ENCODE measurements around the gene SLC25A11.

SLC25A11 gene

GRCh38 chr17:4938688-4939545 lies 929 bp downstream of the SLC25A11 start:
- peak in 1 of 2 donors; percentile 30 for DNase-seq (ENCODE audit: low read depth in 2 of 2)
- peak overlapping the region; percentile 87 to 97 for H3K4me3 ChIP-seq (replicated peaks in 1 of 2; ENCODE audit: low read depth in 2 of 2, low read length in 2 of 2)
- no peak for TF ChIP-seq CTCF (IDR thresholded peaks at IDR 0.05; ENCODE audit: low read depth, low read length)

- H3K4me3 ChIP-seq (replicated peaks in 1 of 2; ENCODE audit: low read depth in 2 of 2, low read length in 2 of 2) = no peak overlapping the region
- no peak for DNase-seq (ENCODE audit: low read depth in 2 of 2)
- TF ChIP-seq CTCF (IDR thresholded peaks at IDR 0.05; ENCODE audit: low read depth, low read length) = no peak
Measured at GRCh38 chr17:4938069-4938491, 1.8 kb downstream of the SLC25A11 start.

- no peak overlapping the region for H3K4me3 ChIP-seq (replicated peaks in 1 of 2; ENCODE audit: low read depth in 2 of 2, low read length in 2 of 2)
- no peak for TF ChIP-seq CTCF (IDR thresholded peaks at IDR 0.05; ENCODE audit: low read depth, low read length)
- no peak for DNase-seq (ENCODE audit: low read depth in 2 of 2)
Measured at GRCh38 chr17:4937553-4937952, 2.3 kb downstream of the SLC25A11 start.

- no peak for DNase-seq (ENCODE audit: low read depth in 2 of 2)
- no peak for TF ChIP-seq CTCF (IDR thresholded peaks at IDR 0.05; ENCODE audit: low read depth, low read length)
- H3K4me3 ChIP-seq (replicated peaks in 1 of 2; ENCODE audit: low read depth in 2 of 2, low read length in 2 of 2) = no peak overlapping the region
Measured at GRCh38 chr17:4936436-4936835, 3.4 kb downstream of the SLC25A11 start.

GRCh38 chr17:4935650-4936049 lies 4.2 kb downstream of the SLC25A11 start:
- no peak for TF ChIP-seq CTCF (IDR thresholded peaks at IDR 0.05; ENCODE audit: low read depth, low read length)
- H3K4me3 ChIP-seq (replicated peaks in 1 of 2; ENCODE audit: low read depth in 2 of 2, low read length in 2 of 2) = no peak overlapping the region
- no peak for DNase-seq (ENCODE audit: low read depth in 2 of 2)

- DNase-seq (ENCODE audit: low read depth in 2 of 2) = peak; percentile 41 to 45
- H3K4me3 ChIP-seq (replicated peaks in 1 of 2; ENCODE audit: low read depth in 2 of 2, low read length in 2 of 2) = no peak overlapping the region
Measured at GRCh38 chr17:4934173-4934979, 5.5 kb downstream of the SLC25A11 start.

More at GRCh38 chr17:4934173-4934979, 5.5 kb downstream of the SLC25A11 start:
- peak; percentile 40 for TF ChIP-seq CTCF (IDR thresholded peaks at IDR 0.05; ENCODE audit: low read depth, low read length)
